ENCODE results near the gene ACAP3. TPM values are rescaled to one million over a fixed set of nuclear protein-coding genes. Genes with fewer than 3 reads are reported as not detected.

ACAP3 gene, protein sequence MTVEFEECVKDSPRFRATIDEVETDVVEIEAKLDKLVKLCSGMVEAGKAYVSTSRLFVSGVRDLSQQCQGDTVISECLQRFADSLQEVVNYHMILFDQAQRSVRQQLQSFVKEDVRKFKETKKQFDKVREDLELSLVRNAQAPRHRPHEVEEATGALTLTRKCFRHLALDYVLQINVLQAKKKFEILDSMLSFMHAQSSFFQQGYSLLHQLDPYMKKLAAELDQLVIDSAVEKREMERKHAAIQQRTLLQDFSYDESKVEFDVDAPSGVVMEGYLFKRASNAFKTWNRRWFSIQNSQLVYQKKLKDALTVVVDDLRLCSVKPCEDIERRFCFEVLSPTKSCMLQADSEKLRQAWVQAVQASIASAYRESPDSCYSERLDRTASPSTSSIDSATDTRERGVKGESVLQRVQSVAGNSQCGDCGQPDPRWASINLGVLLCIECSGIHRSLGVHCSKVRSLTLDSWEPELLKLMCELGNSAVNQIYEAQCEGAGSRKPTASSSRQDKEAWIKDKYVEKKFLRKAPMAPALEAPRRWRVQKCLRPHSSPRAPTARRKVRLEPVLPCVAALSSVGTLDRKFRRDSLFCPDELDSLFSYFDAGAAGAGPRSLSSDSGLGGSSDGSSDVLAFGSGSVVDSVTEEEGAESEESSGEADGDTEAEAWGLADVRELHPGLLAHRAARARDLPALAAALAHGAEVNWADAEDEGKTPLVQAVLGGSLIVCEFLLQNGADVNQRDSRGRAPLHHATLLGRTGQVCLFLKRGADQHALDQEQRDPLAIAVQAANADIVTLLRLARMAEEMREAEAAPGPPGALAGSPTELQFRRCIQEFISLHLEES
- polyA plus RNA-seq (2013, experiment 1 of 2; ENCODE audit: insufficient read length), result 42.3 TPM
- 36.3 TPM for polyA plus RNA-seq (2013, experiment 2 of 2; ENCODE audit: insufficient read length)

DNA sequence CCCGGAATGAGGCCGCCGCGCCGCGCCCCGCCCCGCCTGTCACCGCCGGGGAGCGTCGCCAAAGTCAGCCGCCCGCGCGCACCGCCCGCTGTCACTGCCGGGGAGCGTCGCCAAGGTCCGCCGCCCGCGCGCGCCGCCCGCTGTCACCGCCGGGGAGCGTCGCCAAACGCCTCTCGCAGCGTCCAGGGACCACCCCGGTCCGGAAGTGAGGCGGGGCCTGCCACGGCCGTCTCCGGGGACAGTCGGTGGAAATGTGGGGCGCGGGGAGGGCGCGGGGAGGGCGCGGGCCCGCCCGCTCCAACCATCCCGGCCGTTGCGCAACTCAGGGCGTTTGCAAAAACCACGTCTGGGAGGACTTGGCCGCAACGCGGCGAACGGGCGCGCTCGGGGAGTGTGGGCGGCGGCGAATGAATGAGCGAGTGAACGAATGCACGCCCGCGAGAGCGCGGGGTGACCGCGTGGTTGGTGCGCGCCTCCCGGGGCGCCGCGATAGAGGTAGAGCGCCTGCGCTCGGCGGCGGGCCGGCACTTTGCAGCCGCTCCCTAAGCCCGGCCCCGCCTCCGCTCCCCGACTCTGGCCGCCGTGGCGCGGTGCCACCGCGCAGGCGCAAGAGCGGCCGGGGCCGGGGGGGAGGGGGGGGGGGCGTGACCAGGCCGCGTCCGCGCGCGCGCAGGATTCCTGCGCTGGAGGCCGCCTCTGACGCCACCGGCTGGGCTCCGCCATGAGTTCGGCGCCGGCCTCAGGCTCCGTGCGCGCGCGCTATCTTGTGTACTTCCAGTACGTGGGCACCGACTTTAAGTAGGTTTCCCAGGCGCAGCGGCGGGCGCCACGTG is at the start of gene ACAP3, which contains the start of gene PUSL1:
TSS of gene ACAP3 (minus strand) at position 8 of the 833 bp plus-strand sequence. CDS start 115 bp downstream, outside the sequence.
TSS of gene PUSL1 (plus strand) at position 675 of the 833 bp plus-strand sequence. CDS start at position 722, 47 bp downstream.
- peak; percentile 94 for DNase-seq

DNA sequence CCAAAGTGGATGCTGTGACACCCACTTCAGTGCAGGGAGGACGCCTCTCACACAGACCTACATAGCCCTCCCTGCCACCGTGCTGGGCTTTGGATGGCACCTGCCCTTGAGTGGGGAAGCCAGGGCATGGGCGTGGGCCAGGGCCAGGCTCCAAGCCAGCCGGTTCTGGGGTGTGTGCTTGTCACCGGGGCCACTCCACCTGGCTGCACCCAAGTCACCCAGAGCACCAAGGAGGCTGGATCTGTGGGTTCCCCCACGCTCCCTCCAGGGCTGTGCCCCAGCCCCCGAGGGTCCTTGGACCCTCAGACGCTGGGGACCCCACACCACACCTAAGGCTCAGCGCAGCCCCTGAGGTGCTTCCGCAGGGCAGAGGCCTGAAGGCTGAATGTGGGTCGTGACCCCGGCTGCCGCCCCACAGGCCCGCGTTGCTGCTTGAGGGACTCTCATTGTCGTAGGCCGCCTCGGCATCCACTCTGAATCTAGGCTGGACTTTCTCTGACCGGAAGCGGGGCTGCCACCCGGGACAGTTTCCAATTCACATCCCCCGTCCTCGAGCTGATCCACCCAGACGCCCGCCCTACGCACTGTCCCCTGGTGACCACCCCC is 49.2 kb upstream of the ACAP3 start:
- no peak for DNase-seq

DNA sequence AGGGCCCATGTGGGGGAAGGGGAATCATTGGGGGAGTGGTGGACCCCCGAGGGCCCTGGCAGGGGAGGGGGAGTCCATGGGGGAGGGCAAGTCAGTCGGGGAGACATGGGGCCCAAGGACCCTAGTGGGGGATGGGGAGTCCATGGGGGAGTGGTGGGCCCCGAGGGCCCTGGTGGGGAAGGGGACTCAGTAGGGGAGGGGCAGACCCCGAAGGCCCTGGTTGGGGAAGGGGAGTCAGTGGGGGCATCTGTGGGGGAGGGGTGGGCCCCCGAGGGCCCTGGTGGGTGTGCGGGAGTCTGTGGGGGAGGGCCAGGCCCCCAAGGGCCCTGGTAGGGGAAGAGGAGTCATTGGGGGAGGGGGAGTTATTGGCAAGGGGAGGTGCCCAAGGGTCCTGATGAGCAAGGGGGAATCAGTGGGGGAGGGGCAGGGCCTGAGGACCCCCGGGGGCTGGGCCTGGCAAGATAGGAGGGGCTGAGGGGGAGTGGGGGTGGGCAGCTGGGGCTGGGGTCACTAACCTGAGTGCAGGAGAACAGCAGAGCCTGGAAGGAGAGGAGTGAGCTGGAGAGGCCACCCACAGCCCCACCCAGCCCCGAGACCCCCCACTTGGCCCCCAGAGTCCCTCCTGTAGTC is 48.6 kb upstream of the ACAP3 start:
- DNase-seq, result no peak

DNA sequence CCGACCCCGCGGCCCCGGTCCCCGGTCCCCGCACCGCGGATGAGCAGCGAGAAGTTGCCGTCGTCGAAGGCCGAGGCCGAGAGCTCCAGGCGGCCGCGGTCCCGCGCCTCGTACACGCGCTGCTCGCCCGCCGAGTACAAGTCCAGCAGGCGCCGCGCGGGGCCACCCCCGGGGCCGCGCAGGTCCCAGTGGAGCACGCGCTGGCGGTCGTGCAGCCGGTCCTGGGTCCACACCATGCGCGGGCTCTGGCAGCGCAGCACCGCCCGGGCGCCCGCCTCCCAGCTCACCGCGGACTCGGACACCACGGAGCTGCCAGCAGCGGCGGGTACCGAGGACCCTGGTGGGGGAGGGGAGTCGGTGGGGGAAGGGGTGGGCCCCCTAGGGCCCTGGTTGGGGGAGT is 47.7 kb upstream of the ACAP3 start:
- no peak for DNase-seq

DNA sequence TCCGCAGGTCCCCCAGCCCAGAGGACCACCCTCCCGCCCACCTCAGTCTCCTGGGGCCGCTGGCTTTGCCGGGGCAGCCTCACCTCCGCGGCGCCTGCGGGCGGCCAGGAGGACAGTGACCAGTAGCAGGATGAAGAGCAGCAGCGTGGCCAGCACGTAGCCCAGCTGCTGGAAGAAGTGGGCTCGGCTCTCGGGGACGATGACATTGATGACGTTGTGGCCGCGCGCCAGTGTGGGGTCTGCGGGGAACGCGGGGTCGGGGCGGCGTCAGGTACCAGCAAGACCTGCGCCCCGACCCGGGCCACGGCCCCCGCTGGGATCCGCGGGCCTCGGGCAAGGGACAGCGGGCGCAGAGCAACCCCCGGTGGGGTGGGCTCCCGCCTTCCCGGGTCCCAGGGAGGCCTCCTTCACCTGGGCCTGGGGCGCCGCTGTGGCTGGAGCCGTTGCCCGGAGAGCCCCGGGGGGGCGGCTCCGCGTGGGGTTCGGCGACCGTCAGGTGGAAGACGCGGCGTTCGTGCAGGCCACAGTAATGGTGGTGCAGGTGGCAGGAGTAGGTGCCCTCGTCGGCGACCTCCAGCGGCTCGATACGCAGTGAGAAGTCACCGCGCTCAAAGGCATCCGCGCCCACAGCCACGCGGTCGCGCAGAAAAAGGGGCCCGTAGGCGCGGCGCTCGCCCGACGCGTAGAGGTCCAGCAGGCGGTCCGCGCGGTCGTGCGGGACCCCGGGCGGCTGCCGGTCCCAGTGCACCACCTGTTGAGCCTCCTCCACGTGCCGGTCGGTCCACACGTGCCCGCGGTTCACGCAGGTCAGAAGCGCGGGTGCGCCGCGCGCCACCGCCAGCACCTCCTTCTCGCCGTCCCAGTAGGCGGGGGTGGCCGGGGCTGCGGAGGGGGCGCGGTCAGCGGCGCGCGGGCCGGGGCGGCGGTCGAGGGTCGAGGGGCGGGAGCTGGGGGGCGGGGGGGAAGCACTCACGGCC is 46.8 kb upstream of the ACAP3 start:
- DNase-seq, result no peak

DNA sequence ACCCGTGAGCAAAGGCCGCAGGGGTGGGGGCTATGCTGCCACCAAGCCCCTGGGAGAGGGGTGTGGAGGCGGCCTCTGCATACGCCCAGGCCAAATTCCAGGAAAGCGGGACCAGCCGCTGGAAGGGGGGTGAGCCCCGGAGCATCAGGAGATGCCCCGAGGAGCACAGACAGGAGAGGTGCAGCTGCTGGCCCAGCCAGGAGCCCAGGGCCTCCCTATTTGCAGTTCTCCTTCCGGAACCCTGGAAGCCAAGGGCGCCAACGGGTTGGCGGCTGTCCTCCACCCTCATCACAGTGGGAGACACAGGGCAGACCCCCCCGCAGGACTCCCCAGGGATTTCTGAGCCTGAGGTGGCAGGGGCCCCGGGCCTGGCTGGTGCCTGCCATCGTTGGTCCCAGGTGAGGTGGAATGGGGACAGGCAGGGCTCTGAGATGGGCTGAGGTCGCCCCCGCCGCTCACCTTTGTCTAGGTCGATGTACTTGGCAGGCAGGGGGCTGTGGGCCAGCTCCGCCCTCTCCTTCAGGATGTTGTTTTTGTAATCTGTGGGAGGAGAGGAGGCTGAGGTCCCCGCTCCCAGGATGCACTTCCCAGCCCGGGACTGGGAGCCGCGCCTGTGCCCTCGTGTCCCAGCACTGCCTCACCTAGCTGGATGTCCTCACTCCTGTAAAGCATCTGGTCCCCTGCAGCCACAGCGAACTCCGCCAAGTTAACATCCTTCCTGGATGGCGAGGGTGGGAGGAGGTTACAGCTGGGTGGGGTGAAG is 45.8 kb upstream of the ACAP3 start:
- DNase-seq, result no peak

DNA sequence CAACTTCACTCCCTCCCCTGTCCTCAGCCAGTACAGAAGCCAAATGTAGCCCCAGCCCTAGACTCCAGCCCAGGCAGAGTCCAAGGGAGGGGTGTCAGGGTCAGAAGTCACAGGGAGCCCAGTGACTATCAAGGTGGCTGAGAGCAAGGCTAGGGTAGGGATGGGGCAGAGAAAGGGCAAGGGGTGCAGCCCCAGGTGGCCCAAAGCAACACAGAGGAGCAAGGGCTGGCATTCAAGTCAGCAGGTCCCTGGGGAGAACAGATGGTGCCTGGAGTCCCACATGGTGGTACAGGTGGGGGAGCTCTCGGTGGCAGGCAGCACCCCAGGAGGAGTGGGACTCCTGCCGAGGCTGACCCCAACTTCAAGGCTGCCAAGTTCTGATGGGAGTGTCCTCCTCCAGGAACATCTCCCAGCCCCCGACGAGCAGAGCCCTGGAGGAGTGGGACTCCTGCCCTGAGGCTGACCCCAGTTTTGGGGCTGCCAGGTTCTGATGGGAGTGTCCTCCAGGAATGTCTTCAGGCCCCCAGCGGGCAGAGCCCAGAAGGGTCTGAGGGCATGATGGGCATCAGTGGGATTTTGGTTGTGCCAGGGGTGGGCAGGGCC is 45.2 kb upstream of the ACAP3 start:
- DNase-seq, result no peak

DNA sequence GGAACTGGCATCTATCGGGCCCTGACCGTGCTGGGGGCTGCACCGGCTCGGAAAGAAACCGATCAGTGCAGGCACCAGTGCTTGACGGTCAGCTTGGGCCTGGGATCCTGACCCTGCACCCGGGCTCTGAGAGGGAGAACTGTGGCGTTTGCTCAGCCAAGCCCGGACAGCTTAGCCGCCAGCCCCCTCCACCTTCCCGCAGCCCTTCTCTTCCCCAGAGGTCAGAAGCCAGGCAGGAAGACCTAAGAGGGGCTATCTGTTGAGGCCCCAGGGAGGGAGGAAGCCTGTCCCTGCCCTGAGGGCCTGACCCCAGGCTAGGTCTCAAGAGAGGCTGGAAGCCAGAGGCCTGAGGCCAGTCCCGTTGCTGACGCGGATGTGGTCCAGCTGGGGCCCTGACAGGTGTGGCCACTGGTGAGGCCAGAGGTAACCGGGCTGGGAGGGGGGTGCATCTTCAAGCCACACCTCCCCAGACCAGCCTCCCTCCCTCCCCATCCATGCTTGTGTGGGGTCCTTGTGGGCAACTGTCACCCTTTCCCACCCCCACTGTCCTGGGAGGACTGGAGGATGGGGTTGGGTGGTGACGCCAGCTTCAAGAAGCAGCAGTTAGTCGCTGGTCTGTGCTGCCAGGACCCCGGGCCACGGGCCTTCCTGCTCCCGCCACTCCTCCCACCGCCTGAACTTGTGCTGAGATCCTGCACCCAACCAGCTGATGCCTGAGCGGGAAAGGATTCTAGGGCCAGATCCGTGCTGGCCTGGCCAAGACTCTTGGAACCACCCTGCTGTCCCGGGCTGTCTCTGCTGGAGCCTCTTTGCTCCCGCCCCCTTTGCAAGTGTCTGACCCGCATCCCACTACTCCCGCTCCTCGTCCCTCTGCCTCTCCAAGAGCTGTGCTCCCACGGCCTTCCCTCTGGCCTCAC is 44.0 kb upstream of the ACAP3 start:
- peak; percentile 41 for DNase-seq

DNA sequence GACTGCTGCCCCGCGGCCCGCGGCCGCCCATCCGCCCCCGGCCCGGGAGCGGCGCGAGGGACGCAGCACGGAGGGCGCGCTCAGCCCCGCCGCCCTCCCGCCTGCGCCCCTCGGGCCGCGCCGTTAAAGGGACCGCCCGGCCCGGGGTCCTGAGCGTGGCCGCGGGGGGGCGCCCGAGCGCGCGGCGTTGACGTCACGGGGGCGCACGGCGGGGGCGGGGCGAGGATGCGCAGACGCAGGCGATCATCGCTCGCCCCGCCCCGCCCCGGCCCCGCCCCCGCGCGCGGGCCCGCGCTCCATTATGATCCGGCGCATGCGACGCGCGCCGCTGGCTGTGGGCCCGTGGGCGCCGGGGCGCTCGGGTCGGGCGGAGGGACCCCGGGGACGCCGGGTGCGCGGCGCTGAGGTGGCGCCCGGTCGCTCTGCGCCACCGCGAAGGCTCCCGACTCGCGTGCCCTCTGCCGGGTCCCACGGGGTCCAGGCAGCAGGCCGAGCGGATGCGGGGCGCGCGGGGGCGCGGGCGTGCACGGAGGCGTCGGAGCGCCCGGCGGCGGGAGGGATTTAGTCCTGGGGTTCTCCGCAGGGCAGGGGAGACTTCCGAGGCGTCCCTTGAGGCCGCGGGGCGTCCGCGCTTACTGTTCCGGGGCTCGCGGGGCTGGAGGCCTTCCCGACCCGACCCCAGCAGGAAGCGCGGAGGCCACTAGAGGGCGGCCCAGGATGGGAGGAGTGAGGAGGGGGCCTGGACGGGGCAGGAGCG is 41.7 kb upstream of the ACAP3 start, which contains the start of gene DVL1:
TSS of gene DVL1 (minus strand) at position 163 of the 757 bp plus-strand sequence. CDS start 353 bp downstream, outside the sequence.
- peak; percentile 79 for DNase-seq

DNA sequence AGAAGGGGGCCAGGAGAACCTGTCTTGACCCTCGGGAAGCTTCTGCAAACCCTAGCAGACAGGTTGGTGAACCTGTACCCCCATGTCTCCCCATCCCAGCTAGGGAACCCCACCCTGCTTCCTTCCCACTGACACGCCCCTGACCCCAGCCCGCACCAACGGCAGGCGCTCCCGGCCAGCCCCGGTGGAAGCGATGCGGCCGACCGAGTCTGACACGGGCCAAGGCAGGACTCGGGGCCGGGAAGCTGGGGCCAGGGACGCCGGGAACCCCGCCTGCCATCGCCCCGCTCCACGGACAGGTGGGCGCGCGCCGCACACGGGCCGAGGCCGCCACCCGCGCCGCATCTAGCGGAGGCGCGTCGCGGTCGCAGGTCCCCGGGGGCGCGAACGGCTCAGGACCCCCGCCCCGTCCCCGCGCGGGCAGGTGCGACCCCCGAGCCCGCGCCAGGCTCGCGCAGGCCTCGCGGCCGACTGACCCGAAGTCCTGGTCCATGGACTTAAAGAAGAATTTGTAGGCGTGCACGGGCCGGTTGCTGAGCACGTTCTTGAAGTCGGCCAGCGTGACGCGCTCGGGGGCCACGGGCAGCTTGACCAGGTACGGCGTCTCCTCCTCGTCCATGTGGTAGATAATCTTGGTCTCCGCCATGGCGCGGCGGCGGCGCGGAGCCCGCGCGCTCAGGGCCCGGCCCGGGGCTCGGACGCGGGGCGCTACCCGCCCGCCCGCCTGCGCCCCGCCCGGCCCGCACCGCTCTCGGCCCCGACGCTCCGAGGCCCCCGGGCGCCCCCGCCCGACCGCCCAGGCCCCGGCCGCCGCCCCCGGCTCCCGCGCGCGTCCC is 40.9 kb upstream of the ACAP3 start:
- no peak for DNase-seq

DNA sequence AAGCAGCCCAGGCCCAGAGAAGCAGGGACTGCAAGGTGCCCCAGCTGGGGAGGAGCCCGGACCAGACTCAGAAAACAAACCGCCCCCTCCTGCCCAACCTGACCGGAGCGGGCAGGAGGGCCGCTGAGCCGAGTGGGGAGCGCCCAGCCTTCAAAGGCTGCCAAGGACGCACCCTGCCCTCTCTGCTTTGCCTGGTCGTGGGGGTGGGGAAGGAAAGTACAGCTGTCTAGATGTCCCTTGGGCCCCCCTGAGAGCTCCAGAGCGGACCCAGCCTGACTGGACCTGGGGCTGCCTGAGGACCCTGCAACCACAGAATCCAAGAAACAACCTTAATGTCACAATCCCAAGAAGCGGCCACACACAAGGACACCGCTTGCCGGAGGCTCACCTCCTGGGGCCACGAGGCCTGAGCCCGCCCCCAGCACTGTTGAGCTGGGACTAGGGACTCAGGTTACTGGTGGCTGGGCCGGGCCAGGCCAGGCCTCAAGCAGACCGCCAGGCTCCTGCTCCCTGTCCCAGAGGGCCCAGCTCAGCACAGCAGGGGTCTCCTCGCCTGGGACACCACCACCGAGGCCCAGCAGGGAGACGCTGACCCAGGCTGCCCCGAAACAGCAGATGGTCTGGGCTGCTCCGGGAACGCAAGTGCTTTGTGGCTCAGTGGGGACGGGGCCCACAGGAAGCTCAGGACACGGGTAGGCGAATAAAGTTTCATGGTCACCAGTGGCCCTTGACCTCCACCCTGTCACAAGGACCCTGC is 40.1 kb upstream of the ACAP3 start:
- DNase-seq, result no peak

DNA sequence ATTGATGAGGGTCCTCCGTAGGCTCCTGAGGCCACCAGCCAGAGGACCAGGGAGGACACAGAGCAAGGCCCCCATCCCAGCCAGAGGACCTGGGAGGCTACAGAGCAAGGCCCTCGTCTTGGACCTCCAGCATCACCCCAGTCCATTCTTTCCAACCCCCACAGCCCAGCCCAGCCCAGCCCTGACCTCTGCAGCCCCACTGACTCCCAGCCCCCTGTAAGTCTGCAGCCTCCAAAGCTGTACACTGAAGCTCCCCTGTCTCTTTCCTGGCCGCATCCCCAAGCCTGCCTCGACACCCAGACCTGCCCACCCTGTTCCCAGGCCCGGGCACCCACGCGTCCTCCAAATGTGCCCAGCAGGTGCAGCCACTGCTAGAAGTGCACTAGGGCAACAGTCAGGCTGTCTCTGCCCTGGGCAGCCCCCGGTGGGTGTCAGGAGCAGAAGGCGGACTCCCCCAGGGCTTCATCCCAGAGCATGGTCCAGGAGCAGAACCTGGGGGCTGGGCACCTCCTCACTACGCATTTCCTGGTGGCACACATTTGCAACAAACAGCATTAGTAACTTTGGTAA is 39.4 kb upstream of the ACAP3 start:
- DNase-seq, result no peak

DNA sequence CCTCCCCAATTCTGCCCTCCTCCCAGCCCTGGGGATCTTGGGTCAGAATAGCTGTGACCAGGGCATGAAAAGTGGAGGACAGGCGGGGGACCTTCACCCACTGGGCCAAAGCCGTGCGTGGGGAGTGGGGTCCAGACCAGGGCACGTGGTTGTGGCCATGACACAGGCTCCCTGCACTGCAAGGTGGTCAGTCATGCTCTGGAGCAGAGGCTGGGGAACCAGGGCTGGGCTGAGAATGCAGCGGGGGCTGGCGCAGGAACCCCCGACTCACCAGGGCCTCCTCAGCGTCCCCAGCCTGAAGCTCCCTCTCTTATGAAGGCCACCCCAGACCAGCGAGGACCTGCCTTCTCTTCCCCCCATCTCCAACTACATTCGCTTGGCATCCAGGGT is 38.8 kb upstream of the ACAP3 start:
- DNase-seq, result no peak

DNA sequence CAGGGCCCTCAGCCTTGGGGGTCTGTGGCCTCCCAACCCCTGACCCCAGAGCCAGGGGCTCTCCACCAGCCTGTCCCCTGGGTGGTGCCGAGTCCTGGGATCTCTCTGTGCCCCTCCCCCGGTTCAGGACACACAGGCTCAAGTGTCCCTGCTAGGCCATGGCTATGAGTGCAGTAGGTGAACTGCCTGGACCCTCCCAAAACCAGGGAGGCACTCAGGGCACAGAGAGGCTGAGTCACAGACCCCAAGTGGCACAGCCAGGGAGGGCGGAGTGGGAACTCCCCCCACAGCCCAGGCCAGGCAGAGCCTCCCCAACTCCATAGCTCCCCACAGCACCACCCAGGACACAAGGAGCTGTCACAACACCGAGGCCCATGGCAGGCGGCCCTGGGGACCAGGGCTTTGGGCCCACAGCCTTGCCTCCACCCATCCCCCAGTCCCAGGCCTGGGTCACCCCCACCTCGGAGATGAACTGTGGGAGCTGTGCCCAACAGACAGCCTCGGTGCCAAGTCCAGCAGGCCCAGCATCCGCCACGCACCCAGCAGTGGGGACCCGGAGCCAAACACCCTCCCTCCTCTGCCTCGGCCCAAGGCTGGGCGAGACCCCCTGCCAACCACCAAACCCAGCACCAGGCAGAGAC is 38.2 kb upstream of the ACAP3 start:
- DNase-seq, result no peak
